HG03103 (cell line): ENCODE data around the gene ADORA2B.
"Not testable (repeated sequence)": the region's sequence is repeated elsewhere in the genome, so short reads cannot be mapped to it uniquely, and the experiment has no call there.

ENCODE experiments used
- ATAC-seq: cut with Tn5 transposase; IDR thresholded peaks from one replicate; pipeline ENCODE4 v1.9.1; 2021; ENCODE audit warnings: low read depth; ENCODE audit not compliant: unreplicated experiment

ADORA2B gene

GRCh38 chr17:15920758-15921239, 24.1 kb upstream of the ADORA2B start:
- ATAC-seq = no peak

- no peak for ATAC-seq
Observed at GRCh38 chr17:15921640-15922039, 23.3 kb upstream of the ADORA2B start.

- no peak for ATAC-seq
Observed at GRCh38 chr17:15922586-15922985, 22.3 kb upstream of the ADORA2B start.

- no peak for ATAC-seq
Observed at GRCh38 chr17:15926039-15926740, 18.7 kb upstream of the ADORA2B start.

- ATAC-seq = no peak
Observed at GRCh38 chr17:15928286-15928785, 16.6 kb upstream of the ADORA2B start.

- ATAC-seq = no peak
Observed at GRCh38 chr17:15929941-15930340, 15.0 kb upstream of the ADORA2B start.

GRCh38 chr17:15930426-15930825, 14.5 kb upstream of the ADORA2B start:
- no peak for ATAC-seq

- no peak for ATAC-seq
Observed at GRCh38 chr17:15931394-15931793, 13.5 kb upstream of the ADORA2B start.

- ATAC-seq = no peak
Observed at GRCh38 chr17:15934866-15935265, 10.1 kb upstream of the ADORA2B start.

- no peak for ATAC-seq
Observed at GRCh38 chr17:15935891-15936290, 9.0 kb upstream of the ADORA2B start.

GRCh38 chr17:15936481-15936880, 8.4 kb upstream of the ADORA2B start:
- not testable (repeated sequence) for ATAC-seq

GRCh38 chr17:15941781-15942180, 3.1 kb upstream of the ADORA2B start:
- ATAC-seq = no peak

GRCh38 chr17:15942207-15942833, 2.6 kb upstream of the ADORA2B start:
- no peak for ATAC-seq

- no peak for ATAC-seq
Observed at GRCh38 chr17:15943971-15944758, 765 bp upstream of the ADORA2B start.

- ATAC-seq = no peak
Observed at GRCh38 chr17:15945527-15946191, 729 bp downstream of the ADORA2B start.

- ATAC-seq = no peak
Observed at GRCh38 chr17:15946611-15947120, 1.7 kb downstream of the ADORA2B start.

- ATAC-seq = no peak
Observed at GRCh38 chr17:15947271-15947670, 2.3 kb downstream of the ADORA2B start.

GRCh38 chr17:15947976-15948752, 3.2 kb downstream of the ADORA2B start:
- no peak for ATAC-seq

- no peak for ATAC-seq
Observed at GRCh38 chr17:15951368-15952047, 6.6 kb downstream of the ADORA2B start.
